ENCODE measurements around the gene MT1HL1. TPM values are rescaled to one million over a fixed set of nuclear protein-coding genes. Genes with fewer than 3 reads are reported as not detected.

The MT1HL1 gene
- total and polyA plus RNA-seq, 7 donors = not detected

DNA sequence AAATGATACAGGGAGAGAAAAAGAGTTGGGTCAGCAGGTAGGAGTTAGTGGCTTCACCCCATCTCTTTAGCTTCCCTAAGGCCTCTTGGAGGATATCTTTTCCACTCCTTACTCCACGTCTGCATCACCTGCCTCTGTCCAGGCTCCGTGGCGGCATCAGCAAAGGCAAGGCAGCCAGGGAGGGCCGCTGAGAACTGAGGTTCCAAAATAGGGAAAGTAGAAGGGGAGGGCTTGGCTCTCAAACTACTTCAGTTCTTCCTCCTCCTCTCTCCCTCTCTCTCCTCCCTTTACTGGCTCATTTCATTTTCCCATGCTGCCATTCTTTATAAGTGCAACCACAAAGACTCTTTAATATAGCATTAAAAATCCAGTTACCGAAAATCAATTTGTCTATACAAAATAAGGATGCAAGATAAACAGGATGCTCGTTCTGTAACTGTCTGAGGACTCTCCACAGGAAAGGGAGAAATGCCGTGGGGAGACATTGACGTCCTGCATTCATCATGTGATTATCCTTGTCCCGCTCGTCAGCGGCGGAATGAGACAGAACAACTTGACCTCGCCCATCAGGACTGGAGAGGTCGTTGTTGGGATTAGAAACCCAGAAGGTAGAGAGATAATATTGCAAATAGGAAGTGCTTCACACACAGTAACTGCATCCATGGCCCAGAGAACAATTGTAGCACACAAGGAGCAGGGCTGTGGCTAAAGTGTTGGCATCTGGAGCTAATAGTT, 3.1 kb upstream of the MT1HL1 start:
- no peaks in the 10 kb centered on the region for H3K4me1 ChIP-seq
- no peaks in the 10 kb centered on the region for H3K9me3 ChIP-seq
- intact Hi-C loops (cut with DNase I) = loop anchor here in 1 of 2 donors (10.0 kb wide), 1 partner anchor 553 kb away; no protein-coding TSS in a partner anchor
- DNase-seq = no peak
- 72 to 76% (median 76%) methylated on average over 14 of the region's 14 CpGs for WGBS, 3 donors
- ATAC-seq = no peak
- H3K27me3 ChIP-seq (ENCODE audit: insufficient read depth in 3 of 3, low read length in 2 of 3) = no peaks in the 10 kb centered on the region
- TF ChIP-seq, protein P1, sequence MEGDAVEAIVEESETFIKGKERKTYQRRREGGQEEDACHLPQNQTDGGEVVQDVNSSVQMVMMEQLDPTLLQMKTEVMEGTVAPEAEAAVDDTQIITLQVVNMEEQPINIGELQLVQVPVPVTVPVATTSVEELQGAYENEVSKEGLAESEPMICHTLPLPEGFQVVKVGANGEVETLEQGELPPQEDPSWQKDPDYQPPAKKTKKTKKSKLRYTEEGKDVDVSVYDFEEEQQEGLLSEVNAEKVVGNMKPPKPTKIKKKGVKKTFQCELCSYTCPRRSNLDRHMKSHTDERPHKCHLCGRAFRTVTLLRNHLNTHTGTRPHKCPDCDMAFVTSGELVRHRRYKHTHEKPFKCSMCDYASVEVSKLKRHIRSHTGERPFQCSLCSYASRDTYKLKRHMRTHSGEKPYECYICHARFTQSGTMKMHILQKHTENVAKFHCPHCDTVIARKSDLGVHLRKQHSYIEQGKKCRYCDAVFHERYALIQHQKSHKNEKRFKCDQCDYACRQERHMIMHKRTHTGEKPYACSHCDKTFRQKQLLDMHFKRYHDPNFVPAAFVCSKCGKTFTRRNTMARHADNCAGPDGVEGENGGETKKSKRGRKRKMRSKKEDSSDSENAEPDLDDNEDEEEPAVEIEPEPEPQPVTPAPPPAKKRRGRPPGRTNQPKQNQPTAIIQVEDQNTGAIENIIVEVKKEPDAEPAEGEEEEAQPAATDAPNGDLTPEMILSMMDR (IDR thresholded peaks at IDR 0.05) = no peak
- H3K27ac ChIP-seq = no peak overlapping the region
- H3K4me3 ChIP-seq = no peak overlapping the region
- no peaks in the 10 kb centered on the region for H3K36me3 ChIP-seq (ENCODE audit: insufficient read depth in 1 of 2, low read depth in 1 of 2)

DNA sequence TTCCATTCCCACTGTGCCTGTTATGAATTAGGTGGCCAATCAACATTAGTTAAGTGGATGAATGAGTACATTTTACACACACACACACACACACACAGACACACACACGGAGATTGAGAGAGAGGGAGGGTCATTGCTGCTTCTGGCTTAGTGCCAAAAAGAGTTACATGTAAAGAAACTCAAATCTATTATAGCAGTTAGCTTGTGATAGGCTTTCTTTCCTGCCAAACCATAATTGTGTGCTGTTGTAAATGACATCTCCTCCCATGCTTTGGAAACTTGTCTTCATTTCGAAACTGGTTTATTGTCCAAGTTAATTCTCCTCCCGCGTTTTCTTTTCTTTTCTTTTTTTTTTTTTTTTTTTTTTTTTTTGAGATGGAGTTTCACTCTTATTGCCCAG, 1.4 kb upstream of the MT1HL1 start:
- TF ChIP-seq, protein P1 (IDR thresholded peaks at IDR 0.05) = no peak
- WGBS, 3 donors = 64 to 72% (median 70%) methylated on average over 4 of the region's 4 CpGs
- Histone ChIP-seq H3K36me3 (ENCODE audit: insufficient read depth in 1 of 2, low read depth in 1 of 2) (no peaks in the 10 kb centered on the region), H3K27ac (no peak overlapping the region), H3K4me1 (no peaks in the 10 kb centered on the region), H3K27me3 (ENCODE audit: insufficient read depth in 3 of 3, low read length in 2 of 3) (no peaks in the 10 kb centered on the region), H3K4me3 (no peak overlapping the region), H3K9me3 (no peaks in the 10 kb centered on the region)
- intact Hi-C loops (cut with DNase I) = loop anchor here in 1 of 2 donors (10.0 kb wide), 1 partner anchor 551 kb away; no protein-coding TSS in a partner anchor
- DNase-seq (no peak), ATAC-seq (no peak)

DNA sequence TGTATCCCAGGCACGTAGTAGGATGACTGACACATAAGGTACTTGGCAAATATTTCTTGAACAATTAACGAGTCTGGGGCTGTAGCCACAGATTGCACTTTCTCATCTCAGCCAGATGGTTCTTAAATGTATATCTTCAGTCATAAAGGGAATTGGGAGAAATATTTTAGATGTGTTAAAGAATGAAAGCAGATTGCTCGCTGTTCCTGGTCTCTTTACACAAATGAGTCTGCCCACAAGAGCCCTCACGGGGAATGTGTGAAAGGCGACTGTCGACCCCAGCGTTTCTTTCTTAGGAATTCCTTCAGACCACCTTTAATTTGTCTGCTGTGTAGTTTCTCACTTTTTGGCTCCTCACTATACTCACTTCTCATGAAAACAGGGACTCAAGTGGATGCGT, 725 bp downstream of the MT1HL1 start:
- Histone ChIP-seq H3K4me3 (no peak overlapping the region), H3K36me3 (ENCODE audit: insufficient read depth in 1 of 2, low read depth in 1 of 2) (no peaks in the 10 kb centered on the region), H3K27ac (no peak overlapping the region), H3K4me1 (no peaks in the 10 kb centered on the region), H3K9me3 (no peaks in the 10 kb centered on the region), H3K27me3 (ENCODE audit: insufficient read depth in 3 of 3, low read length in 2 of 3) (no peaks in the 10 kb centered on the region)
- 65 to 69% (median 65%) methylated on average over 8 of the region's 8 CpGs for WGBS, 3 donors
- intact Hi-C loops (cut with DNase I) = loop anchor here in 1 of 2 donors (10.0 kb wide), 1 partner anchor 549 kb away; no protein-coding TSS in a partner anchor
- TF ChIP-seq, protein P1 (IDR thresholded peaks at IDR 0.05) = no peak
- no peak for ATAC-seq
- DNase-seq = no peak

DNA sequence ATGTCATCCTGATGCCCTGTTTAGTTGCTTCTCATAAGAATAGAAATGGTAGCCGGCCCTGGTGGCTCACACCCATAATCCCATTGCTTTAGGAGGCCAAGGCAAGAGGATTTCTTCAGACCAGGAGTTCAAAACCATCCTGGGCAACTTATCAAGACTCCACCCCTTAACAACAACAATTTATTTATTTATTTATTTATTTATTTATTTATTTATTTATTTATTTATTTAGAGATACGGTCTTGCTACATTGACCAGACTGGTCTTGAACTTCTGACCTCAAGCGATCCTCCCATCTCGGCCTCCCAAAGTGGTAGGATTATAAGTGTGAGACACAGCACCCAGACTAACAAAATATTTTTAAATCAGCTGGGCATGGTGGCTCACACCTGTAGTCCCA, 4.0 kb downstream of the MT1HL1 start:
- DNase-seq (no peak), ATAC-seq (no peak)
- no peaks in the 10 kb centered on the region for H3K4me1 ChIP-seq
- WGBS, 3 donors = 91 to 97% (median 92%) methylated on average over 4 of the region's 4 CpGs
- H3K9me3 ChIP-seq = no peaks in the 10 kb centered on the region
- no peaks in the 10 kb centered on the region for H3K36me3 ChIP-seq (ENCODE audit: insufficient read depth in 1 of 2, low read depth in 1 of 2)
- TF ChIP-seq, protein P1 (IDR thresholded peaks at IDR 0.05) = no peak
- no peaks in the 10 kb centered on the region for H3K27me3 ChIP-seq (ENCODE audit: insufficient read depth in 3 of 3, low read length in 2 of 3)
- H3K27ac ChIP-seq = no peak overlapping the region
- intact Hi-C loops (cut with DNase I) = loop anchor here in 1 of 2 donors (10.0 kb wide), 1 partner anchor 545 kb away; no protein-coding TSS in a partner anchor
- no peak overlapping the region for H3K4me3 ChIP-seq
